Hepatocyte (in vitro differentiated cells): Measurements from ENCODE around the gene FAT4.

ENCODE experiments used
- CTCF ChIP-seq: fragments of 200-600 bp; sonication (generic); IDR thresholded peaks from 2 replicates; pipeline ENCODE4 v1.5.1; 2016; ENCODE audit warnings: antibody characterized with exemption, mild to moderate bottlenecking; ENCODE audit not compliant: poor library complexity
- EZH2 ChIP-seq: fragments of 200-600 bp; sonication (generic); IDR thresholded peaks from 2 replicates; pipeline ENCODE4 v1.6.1; 2016; ENCODE audit warnings: antibody characterized with exemption, mild to moderate bottlenecking, borderline replicate concordance

- TF ChIP-seq CTCF, result no peak
- no peak for TF ChIP-seq EZH2
Observed at GRCh38 chr4:125353131-125353530, 38.4 kb downstream of the FAT4 start.
